ENCODE data around the gene CHST9.

GRCh38 chr18:26894426-26894825 lies 290.7 kb downstream of the CHST9 start:
- TF ChIP-seq CTCF (optimal IDR thresholded peaks at IDR 0.05 in 1 of 3, IDR thresholded peaks at IDR 0.05 in 1 of 3, conservative IDR thresholded peaks at IDR 0.05 in 1 of 3; ENCODE audit: extremely low read depth in 1 of 3, insufficient read depth in 2 of 3, low read length in 3 of 3) (no peak), EZH2 (IDR thresholded peaks at IDR 0.05; ENCODE audit: low read length) (no peak)

All from keratinocyte (primary cell).